CD14-positive monocyte (primary cell): ENCODE measurements around the gene MAML1. TPM values are rescaled to one million over a fixed set of nuclear protein-coding genes. Genes with fewer than 3 reads are reported as not detected.

Experiments used
- DNase-seq, 3 donors: peaks; one replicate each; pipeline ENCODE4 v3.0.0-alpha.2; 2011 to 2022
- H2AFZ ChIP-seq: 2 replicates; pipeline ENCODE4 v1.6.0; 2012; ENCODE audit warnings: mild to moderate bottlenecking, low read depth, low read length, inconsistent platforms; ENCODE audit not compliant: insufficient read depth, poor library complexity, severe bottlenecking
- H3K27ac ChIP-seq, 2 donors: 1 replicate in 1 of 2; 2 replicates in 1 of 2; pipeline ENCODE4 v1.5.1; 2012 to 2013; ENCODE audit warnings: low read length in 2 of 2, control low read depth in 1 of 2, inconsistent platforms in 1 of 2, low read depth in 1 of 2, mild to moderate bottlenecking in 1 of 2
- H3K27me3 ChIP-seq, 2 donors: one replicate each; pipeline versions ENCODE4 v1.6.0 to v1.6.1; 2011 to 2013; ENCODE audit warnings: low read length in 2 of 2; ENCODE audit not compliant: control insufficient read depth in 2 of 2, insufficient read depth in 2 of 2
- H3K36me3 ChIP-seq, 2 donors: replicated peaks in 1 of 2; 1 replicate in 1 of 2; 2 replicates in 1 of 2; pipeline versions ENCODE4 v1.5.1 to v1.6.1; 2012 to 2013; ENCODE audit warnings: low read length in 2 of 2, control low read depth in 1 of 2, inconsistent platforms in 1 of 2, mild to moderate bottlenecking in 1 of 2; ENCODE audit not compliant: insufficient read depth in 2 of 2, control insufficient read depth in 1 of 2
- H3K4me1 ChIP-seq, 2 donors: 1 replicate in 1 of 2; 2 replicates in 1 of 2; pipeline versions ENCODE4 v1.5.1 to v1.6.1; 2012 to 2013; ENCODE audit warnings: low read length in 2 of 2, control low read depth in 1 of 2, inconsistent platforms in 1 of 2, mild to moderate bottlenecking in 1 of 2, moderate library complexity in 1 of 2; ENCODE audit not compliant: insufficient read depth in 2 of 2, control insufficient read depth in 1 of 2
- H3K4me2 ChIP-seq: replicated peaks from 2 replicates; pipeline ENCODE3; 2012; ENCODE audit warnings: low read length, moderate library complexity, mild to moderate bottlenecking; ENCODE audit not compliant: poor library complexity, severe bottlenecking; ENCODE audit errors: extremely low read depth
- H3K4me3 ChIP-seq, 3 experiments: fragments of 200-600 bp in 1 of 3; sonication (generic) in 1 of 3; replicated peaks in 1 of 3; 1 replicate in 2 of 3; 2 replicates in 1 of 3; pipeline ENCODE4 v1.5.1; 2011 to 2013; ENCODE audit warnings: low read length in 3 of 3, mild to moderate bottlenecking in 3 of 3, control low read depth in 2 of 3, low read depth in 2 of 3, inconsistent platforms in 1 of 3, moderate library complexity in 1 of 3
- H3K79me2 ChIP-seq: 2 replicates; pipeline ENCODE4 v1.6.0; 2012; ENCODE audit warnings: mild to moderate bottlenecking, control low read depth, inconsistent platforms, low read length, moderate library complexity; ENCODE audit not compliant: insufficient read depth
- H3K9ac ChIP-seq: 2 replicates; pipeline ENCODE4 v1.6.0; 2017; ENCODE audit warnings: low read length, mild to moderate bottlenecking; ENCODE audit not compliant: insufficient read depth, poor library complexity, severe bottlenecking
- H3K9me3 ChIP-seq, 2 donors: replicated peaks in 1 of 2; 1 replicate in 1 of 2; 2 replicates in 1 of 2; pipeline versions ENCODE4 v1.5.1 to v1.6.1; 2012 to 2013; ENCODE audit warnings: low read length in 2 of 2, control low read depth in 1 of 2; ENCODE audit not compliant: control insufficient read depth in 1 of 2, insufficient read depth in 1 of 2
- H4K20me1 ChIP-seq: 2 replicates; pipeline ENCODE4 v1.6.0; 2012; ENCODE audit warnings: mild to moderate bottlenecking, low read length, control low read depth, moderate library complexity; ENCODE audit not compliant: insufficient read depth
- H3K27ac Mint-ChIP-seq, 7 donors: one replicate each; pipeline ENCODE4 v1.8.0; 2020; ENCODE audit warnings: mild to moderate bottlenecking in 7 of 7, mixed read lengths in 7 of 7, moderate library complexity in 6 of 7, inconsistent platforms in 2 of 7
- H3K27me3 Mint-ChIP-seq, 3 donors: one replicate each; pipeline ENCODE4 v1.8.0; 2021 to 2022; ENCODE audit warnings: low read depth in 3 of 3, mild to moderate bottlenecking in 3 of 3, mixed read lengths in 3 of 3, moderate library complexity in 3 of 3, inconsistent platforms in 1 of 3
- H3K36me3 Mint-ChIP-seq, 2 donors: one replicate each; pipeline ENCODE4 v1.8.0; 2020; ENCODE audit warnings: mixed read lengths in 2 of 2, inconsistent platforms in 1 of 2, mild to moderate bottlenecking in 1 of 2
- H3K4me1 Mint-ChIP-seq: one replicate; pipeline ENCODE4 v1.8.0; 2020; ENCODE audit warnings: mild to moderate bottlenecking, mixed read lengths
- H3K4me3 Mint-ChIP-seq, 2 donors: one replicate each; pipeline ENCODE4 v1.8.0; 2020; ENCODE audit warnings: mild to moderate bottlenecking in 2 of 2, mixed read lengths in 2 of 2, moderate library complexity in 1 of 2
- H3K9me3 Mint-ChIP-seq, 7 donors: one replicate each; pipeline ENCODE4 v1.8.0; 2020 to 2022; ENCODE audit warnings: mixed read lengths in 7 of 7, mild to moderate bottlenecking in 6 of 7, moderate library complexity in 6 of 7, inconsistent platforms in 2 of 7
- WGBS: methylation state at CpG from one replicate; pipeline ENCODE4 v1.1.5; 2013; ENCODE audit warnings: missing lambda C conversion rate; ENCODE audit not compliant: insufficient coverage; 5-methylcytosine and 5-hydroxymethylcytosine counted together
- intact Hi-C, 2 donors: fragments of 100-400 bp; cut with micrococcal nuclease; formaldehyde crosslinking; loops; one replicate each; pipeline versions ENCODE4 v1.15.0 to v1.15.1; 2023
- polyA plus RNA-seq, 3 donors: library from polyadenylated mRNA; depleted of rRNA in 1 of 3; unstranded in 2 of 3; stranded (reverse) in 1 of 3; fragments of 300-500 nt in 2 of 3; fragments of >200 nt in 1 of 3; fragmentation: Illumina TruSeq in 2 of 3; gene quantifications; 1 replicate in 2 of 3; 2 replicates in 1 of 3; pipeline ENCODE4 v1.2.3, GENCODE V29; 2012 to 2021
- TF ChIP-seq, protein P1 (sequence below): fragments of 200-600 bp; IDR thresholded peaks from one replicate; pipeline ENCODE4 v1.8.0; 2022; ENCODE audit warnings: antibody characterized with exemption, mild to moderate bottlenecking

Gene MAML1
- polyA plus RNA-seq, 3 donors = 2.2 to 11.0 (median 2.7) TPM

DNA sequence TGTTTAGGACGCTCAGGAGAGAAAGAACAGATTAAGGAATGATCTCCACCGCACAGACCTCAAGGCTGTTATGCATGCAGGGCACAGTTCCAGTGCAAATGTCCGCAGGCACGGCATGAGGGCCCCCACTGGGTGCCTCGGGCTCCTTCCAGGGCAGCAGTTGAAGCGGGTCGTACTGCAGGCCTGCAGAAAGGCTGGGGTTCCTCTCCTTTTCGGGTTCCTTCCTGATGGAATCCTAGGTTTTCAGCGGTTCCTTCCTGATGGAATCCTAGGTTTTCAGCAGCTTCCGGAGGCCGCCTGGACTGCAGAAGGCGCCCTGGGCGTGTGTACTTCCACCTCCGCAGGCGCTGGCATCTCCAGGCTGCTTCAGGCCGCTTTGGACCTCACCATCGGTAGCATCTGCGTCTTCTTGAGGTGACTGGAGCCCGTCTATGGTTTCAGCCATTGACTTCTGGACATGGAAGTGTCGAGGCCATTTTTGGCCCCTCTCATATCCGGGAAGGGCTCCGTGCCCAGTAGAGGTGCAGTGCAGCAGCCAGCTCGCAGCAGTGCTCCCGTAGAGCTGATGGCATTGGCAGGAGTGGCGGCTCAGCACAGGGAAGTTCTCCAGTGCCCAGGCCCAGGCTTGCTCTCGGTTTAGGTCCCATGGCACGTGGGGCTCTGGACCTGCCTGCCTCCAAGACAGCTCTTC, 79.7 kb downstream of the MAML1 start:
- Histone ChIP-seq H2AFZ (no peak overlapping the region), H3K4me3 (no peak overlapping the region), H3K9ac (no peak overlapping the region), H3K4me1 (peaks cover 13 to 29% of the 10 kb centered on the region in 2 donors), H3K4me2 (no peak overlapping the region), H4K20me1 (peaks cover 3% of the 10 kb centered on the region), H3K79me2 (peaks cover 2% of the 10 kb centered on the region), H3K27me3 (no peaks in the 10 kb centered on the region), H3K27ac (no peak overlapping the region), H3K9me3 (no peaks in the 10 kb centered on the region), H3K36me3 (peaks cover 0 to 9% of the 10 kb centered on the region in 2 donors)
- H3K9me3 Mint-ChIP-seq = peaks cover 0 to 7% (median 0%) of the 10 kb centered on the region in 7 donors
- WGBS = 98% methylated on average over 27 of the region's 27 CpGs
- DNase-seq = no peak
- intact Hi-C loops = no loop called here
- H3K27ac Mint-ChIP-seq = peak overlapping the region in 1 of 7 donors; percentile 52
- H3K4me1 Mint-ChIP-seq = peaks cover 9% of the 10 kb centered on the region
- H3K4me3 Mint-ChIP-seq = no peak overlapping the region
- H3K36me3 Mint-ChIP-seq = peaks cover 19 to 26% of the 10 kb centered on the region in 2 donors
- peaks cover 3 to 11% (median 11%) of the 10 kb centered on the region in 3 donors for H3K27me3 Mint-ChIP-seq
- TF ChIP-seq, protein P1, sequence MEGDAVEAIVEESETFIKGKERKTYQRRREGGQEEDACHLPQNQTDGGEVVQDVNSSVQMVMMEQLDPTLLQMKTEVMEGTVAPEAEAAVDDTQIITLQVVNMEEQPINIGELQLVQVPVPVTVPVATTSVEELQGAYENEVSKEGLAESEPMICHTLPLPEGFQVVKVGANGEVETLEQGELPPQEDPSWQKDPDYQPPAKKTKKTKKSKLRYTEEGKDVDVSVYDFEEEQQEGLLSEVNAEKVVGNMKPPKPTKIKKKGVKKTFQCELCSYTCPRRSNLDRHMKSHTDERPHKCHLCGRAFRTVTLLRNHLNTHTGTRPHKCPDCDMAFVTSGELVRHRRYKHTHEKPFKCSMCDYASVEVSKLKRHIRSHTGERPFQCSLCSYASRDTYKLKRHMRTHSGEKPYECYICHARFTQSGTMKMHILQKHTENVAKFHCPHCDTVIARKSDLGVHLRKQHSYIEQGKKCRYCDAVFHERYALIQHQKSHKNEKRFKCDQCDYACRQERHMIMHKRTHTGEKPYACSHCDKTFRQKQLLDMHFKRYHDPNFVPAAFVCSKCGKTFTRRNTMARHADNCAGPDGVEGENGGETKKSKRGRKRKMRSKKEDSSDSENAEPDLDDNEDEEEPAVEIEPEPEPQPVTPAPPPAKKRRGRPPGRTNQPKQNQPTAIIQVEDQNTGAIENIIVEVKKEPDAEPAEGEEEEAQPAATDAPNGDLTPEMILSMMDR = no peak

DNA sequence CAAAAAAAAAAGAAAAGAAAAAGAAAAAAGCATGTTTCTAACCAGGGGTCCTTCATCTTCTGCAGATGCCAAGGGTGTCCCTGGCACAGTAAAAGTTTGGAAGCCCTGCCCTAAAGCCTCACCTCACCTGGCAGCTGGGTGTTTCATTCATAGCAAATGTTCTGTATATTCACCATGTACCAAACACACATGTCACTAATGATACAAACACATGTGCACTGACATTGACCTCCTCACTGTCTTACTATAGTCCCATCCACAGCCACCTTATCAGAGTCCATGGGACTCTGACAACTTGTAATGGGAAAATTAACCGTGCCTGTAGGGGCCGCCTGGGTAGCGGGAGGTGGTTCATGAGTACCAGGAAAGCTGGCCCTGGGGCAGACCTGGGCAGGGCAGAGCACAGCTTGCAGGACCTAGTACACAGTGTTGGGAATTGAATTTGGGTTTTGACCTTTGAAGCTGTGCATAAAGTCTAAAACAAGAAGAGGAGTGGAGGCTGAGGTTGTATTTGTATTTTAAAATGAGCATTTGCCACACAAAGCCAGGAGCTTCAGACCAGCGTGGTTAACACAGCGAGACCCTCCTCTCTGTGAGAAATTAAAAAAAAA, 80.5 kb downstream of the MAML1 start:
- no peaks in the 10 kb centered on the region for H3K27me3 ChIP-seq
- no peak overlapping the region for H3K9ac ChIP-seq
- no peak overlapping the region for H3K4me3 Mint-ChIP-seq
- no peak overlapping the region for H3K27ac ChIP-seq
- no peak for DNase-seq
- H3K27me3 Mint-ChIP-seq = peaks cover 9 to 18% (median 16%) of the 10 kb centered on the region in 3 donors
- intact Hi-C loops = no loop called here
- H3K36me3 Mint-ChIP-seq = peaks cover 19 to 29% of the 10 kb centered on the region in 2 donors
- H3K4me1 ChIP-seq = peaks cover 15 to 29% of the 10 kb centered on the region in 2 donors
- 100% methylated on average over 3 of the region's 5 CpGs for WGBS
- H3K36me3 ChIP-seq = peaks cover 0 to 9% of the 10 kb centered on the region in 2 donors
- H3K79me2 ChIP-seq = peaks cover 2% of the 10 kb centered on the region
- no peak overlapping the region for H3K4me2 ChIP-seq
- H3K4me1 Mint-ChIP-seq = peaks cover 15% of the 10 kb centered on the region
- no peak overlapping the region for H3K4me3 ChIP-seq
- H3K27ac Mint-ChIP-seq = no peak overlapping the region
- H3K9me3 Mint-ChIP-seq = peaks cover 0 to 7% (median 2%) of the 10 kb centered on the region in 7 donors
- no peak overlapping the region for H2AFZ ChIP-seq
- H4K20me1 ChIP-seq = no peaks in the 10 kb centered on the region
- H3K9me3 ChIP-seq = no peaks in the 10 kb centered on the region
- TF ChIP-seq, protein P1 = no peak
